GM18951 (cell line): ENCODE results near the gene ASIC4.

Experiments used
- POLR2A ChIP-seq: IDR thresholded peaks from 4 replicates; pipeline ENCODE4 v1.6.1; 2011; ENCODE audit warnings: mild to moderate bottlenecking; ENCODE audit not compliant: insufficient read length, insufficient read depth; ENCODE audit errors: extremely low read depth
- in situ Hi-C: fragments of 300-500 bp; cut with MboI; formaldehyde crosslinking; loops from one replicate; pipeline ENCODE4 v1.12.0; 2022; ENCODE audit warnings: low sequenced_read_pairs, mixed read lengths, inconsistent platforms; ENCODE audit not compliant: unreplicated experiment

Gene ASIC4

GRCh38 chr2:219573166-219573565 is 58.9 kb downstream of the ASIC4 start:
- in situ Hi-C loops: no loop called here
- no peak for TF ChIP-seq POLR2A

DNA sequence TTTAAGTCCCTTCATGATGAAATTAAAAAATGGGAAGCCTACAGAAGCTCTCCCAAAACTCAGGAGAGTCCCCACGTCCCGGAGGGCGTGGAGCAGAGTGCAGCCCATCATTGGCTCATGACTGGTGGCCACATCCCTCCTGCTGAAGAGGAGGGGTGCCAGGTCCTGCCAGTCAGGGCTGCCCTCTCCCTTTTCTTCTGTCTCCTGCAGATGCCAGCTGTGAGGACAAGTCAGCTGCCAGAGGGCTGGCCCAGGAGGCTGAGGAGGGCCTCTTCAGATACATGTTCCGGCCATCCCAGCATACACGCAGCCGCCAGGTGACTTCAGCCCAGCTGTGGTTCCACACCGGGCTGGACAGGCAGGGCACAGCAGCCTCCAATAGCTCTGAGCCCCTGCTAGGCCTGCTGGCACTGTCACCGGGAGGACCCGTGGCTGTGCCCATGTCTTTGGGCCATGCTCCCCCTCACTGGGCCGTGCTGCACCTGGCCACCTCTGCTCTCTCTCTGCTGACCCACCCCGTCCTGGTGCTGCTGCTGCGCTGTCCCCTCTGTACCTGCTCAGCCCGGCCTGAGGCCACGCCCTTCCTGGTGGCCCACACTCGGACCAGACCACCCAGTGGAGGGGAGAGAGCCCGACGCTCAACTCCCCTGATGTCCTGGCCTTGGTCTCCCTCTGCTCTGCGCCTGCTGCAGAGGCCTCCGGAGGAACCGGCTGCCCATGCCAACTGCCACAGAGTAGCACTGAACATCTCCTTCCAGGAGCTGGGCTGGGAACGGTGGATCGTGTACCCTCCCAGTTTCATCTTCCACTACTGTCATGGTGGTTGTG is 60.4 kb downstream of the ASIC4 start:
- no peak for TF ChIP-seq POLR2A
- in situ Hi-C loops: no loop called here

GRCh38 chr2:219575566-219576504 is 61.6 kb downstream of the ASIC4 start:
- TF ChIP-seq POLR2A: no peak
- in situ Hi-C loops: no loop called here

DNA sequence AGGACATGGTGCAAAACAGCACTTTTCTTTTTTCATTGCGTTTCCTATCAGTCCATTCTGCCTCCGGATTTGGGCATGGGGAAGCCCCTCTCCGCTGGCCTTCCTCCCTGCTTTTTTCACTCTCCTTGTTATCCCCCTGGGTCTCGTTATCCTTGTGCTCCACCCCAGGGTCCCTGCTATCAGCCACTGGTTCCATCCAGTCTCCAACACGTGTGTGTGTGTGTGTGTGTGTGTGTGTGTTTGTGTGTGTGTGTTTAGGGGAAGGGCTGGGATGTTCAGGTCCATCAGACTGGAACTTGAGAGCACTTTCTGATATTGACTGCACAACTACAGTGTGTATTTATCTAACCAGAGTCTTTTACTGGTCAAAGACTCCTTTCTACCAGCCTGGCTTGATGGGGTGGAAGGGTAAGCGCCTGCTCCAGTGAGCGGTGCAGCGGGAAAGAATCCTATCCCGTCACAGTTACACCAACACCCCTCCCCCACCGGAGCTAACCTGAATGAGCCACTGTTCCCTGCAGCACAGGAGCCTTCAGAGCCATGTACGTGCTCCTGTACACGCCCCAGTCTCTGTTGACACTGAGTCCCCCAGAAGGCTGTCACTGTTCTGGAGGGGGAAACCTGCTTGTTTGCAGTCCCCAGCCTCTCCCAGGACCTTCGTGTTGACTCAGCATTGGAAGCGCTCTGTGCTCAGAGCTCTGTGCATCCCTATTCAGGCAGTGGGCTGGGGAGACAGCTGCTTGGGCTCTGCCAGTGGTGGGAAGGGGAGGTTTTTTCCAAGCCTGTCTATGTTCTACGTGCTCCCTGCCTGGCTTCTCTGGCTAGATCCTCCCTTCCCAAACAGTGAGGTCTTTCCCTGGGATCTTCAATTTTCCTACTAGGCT is 62.5 kb downstream of the ASIC4 start:
- TF ChIP-seq POLR2A: no peak
- in situ Hi-C loops: no loop called here

DNA sequence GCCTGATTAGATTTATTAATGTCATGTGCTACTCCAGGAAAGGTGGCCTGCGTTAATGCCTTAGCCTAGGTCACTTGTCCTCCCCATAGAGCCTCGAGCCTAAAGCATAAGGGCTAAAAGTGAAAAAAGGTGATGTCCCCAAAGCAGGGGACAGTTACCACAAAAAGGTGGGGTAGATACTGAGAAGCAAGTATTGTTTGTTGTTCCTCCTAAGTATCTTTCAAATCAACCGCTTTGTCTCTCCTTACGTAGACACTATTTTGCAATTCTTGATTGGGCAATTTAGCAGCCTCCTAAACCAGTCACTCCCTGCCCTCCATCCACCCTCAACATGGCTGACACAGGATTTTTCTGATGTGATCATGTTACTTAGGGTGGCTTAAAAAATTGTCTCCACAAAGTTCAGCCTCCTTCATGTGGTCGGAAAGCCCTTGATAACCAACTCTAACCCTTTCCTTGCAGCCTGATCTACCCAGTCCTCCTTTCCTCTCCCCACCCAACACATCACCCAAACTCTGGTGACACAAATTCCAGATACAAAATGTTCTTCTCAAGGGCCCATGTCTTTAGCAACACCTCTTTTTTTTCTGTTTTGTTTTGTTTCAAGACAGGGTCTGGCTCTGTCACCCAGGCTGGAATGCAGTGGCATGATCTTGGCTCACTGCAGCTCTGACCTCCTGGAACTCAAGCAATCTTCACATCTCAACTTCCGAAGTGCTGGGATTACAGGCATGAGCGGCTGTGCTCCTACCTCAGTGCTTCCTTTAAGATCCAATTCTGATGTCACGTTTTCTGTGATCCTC is 64.7 kb downstream of the ASIC4 start:
- in situ Hi-C loops: no loop called here
- TF ChIP-seq POLR2A: no peak

- TF ChIP-seq POLR2A: no peak
- in situ Hi-C loops: no loop called here
Measured at GRCh38 chr2:219581346-219581745, 67.1 kb downstream of the ASIC4 start.
